GM23338 (cell line): Measurements from ENCODE around the gene ABCA4.

ENCODE experiments used
- CREB1 ChIP-seq: fragments of 250-450 bp; sonication (Bioruptor Pico); IDR thresholded peaks from 2 replicates; pipeline ENCODE4 v1.5.0; 2020; ENCODE audit warnings: low read depth, mild to moderate bottlenecking, moderate library complexity
- CTCF ChIP-seq, 2 experiments: fragments of 200-600 bp in 1 of 2; sonication (generic) in 1 of 2; conservative IDR thresholded peaks; 2 replicates each; pipeline versions ENCODE4 v1.5.1 to v1.6.1; 2016 to 2017; ENCODE audit warnings: antibody characterized with exemption in 2 of 2, low read depth in 2 of 2, mild to moderate bottlenecking in 2 of 2, moderate library complexity in 1 of 2
- EZH2 ChIP-seq: fragments of 200-600 bp; sonication (generic); IDR thresholded peaks from one replicate; pipeline ENCODE4 v1.8.0; 2017; ENCODE audit warnings: antibody characterized with exemption, mild to moderate bottlenecking, low read depth; ENCODE audit not compliant: unreplicated experiment
- EZH2phosphoT487 ChIP-seq: fragments of 200-600 bp; sonication (generic); IDR thresholded peaks from one replicate; pipeline ENCODE4 v1.8.1; 2018; ENCODE audit warnings: antibody characterized with exemption; ENCODE audit not compliant: unreplicated experiment
- POLR2AphosphoS5 ChIP-seq: IDR thresholded peaks from 2 replicates; pipeline ENCODE4 v1.6.1; 2016; ENCODE audit warnings: antibody characterized with exemption, low read depth
- REST ChIP-seq: IDR thresholded peaks from one replicate; pipeline ENCODE4 v1.6.1; 2018; ENCODE audit warnings: antibody characterized with exemption; ENCODE audit not compliant: unreplicated experiment

- TF ChIP-seq POLR2AphosphoS5, result no peak
- no peak for TF ChIP-seq REST
- no peak for TF ChIP-seq CTCF (conservative IDR thresholded peaks at IDR 0.05; ENCODE audit: low read depth in 2 of 2)
- TF ChIP-seq EZH2, result no peak
- no peak for TF ChIP-seq EZH2phosphoT487
- no peak for TF ChIP-seq CREB1
Measured at GRCh38 chr1:94071391-94071790, 49.6 kb downstream of the ABCA4 start.
